Right ventricle myocardium superior (tissue), 1 donor: ENCODE results near the gene UBL3. TPM values are rescaled to one million over a fixed set of nuclear protein-coding genes. Genes with fewer than 3 reads are reported as not detected.

ENCODE experiments used
- ATAC-seq: fragments of 200-7000 bp; cut with Tn5 transposase; one replicate; pipeline ENCODE4 v1.9.1; 2020; ENCODE audit warnings: mild to moderate bottlenecking; ENCODE audit not compliant: poor library complexity
- DNase-seq: peaks from one replicate; pipeline ENCODE4 v3.0.0-alpha.2; 2020
- intact Hi-C: fragments of 100-400 bp; cut with DNase I; formaldehyde crosslinking; loops from one replicate; pipeline ENCODE4 v1.11.2; 2022
- total RNA-seq: library from RNA; stranded (reverse); fragmentation: NEBNext Ultra II Directional; extraction: Animal tissue kit (Norgen Biotek cat#: 25700); gene quantifications from one replicate; pipeline ENCODE4 v1.2.1, GENCODE V29; 2021
- donor health status: DM: no; HTN: yes; CAD: no; lungs with severe emphysema.

UBL3 gene
- total RNA-seq, 1 donor from 2014 or later = 21.1 TPM

GRCh38 chr13:29859971-29860370 is 9.6 kb upstream of the UBL3 start:
- ATAC-seq (no peak), DNase-seq (no peak)
- intact Hi-C loops = no loop called here

DNA sequence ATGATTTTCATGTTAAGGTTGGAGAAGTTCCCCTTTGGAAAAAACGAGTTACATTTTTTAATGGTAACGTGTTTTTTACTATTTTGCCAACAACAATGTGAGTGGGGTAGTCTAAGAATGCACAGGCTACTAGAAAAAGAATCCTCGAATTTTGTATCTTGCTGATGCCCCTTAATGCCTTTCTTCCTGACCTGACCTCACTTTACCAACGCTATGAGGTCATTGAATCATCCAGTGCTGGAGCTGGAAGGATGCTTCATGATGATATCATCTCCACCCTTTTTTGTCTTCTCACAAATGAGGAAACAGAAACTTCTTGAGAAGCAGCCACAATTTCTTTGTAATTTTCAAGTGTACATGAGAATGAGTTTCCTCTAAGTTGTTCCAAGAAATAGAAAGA is 8.2 kb upstream of the UBL3 start:
- DNase-seq (no peak), ATAC-seq (no peak)
- intact Hi-C loops = no loop called here

DNA sequence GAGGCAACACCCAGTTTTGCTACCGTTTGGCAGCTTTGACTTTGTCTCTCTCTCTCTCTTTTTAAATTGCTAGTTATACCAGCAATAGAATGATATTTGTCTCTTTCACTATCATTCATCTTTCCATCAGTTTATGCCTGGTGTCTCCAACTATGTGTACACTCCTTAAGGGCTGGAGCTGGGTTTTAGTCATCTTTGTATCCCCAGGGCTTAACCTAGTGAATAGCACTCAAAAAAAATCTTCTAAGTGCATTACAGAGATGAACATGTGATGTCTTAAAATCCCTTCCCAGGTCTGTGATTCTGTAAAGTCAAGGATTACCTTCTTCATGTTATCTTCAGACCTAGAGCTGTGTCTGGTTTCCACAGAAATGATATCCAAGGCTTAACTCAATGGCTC is 7.8 kb upstream of the UBL3 start:
- ATAC-seq = no peak
- intact Hi-C loops = no loop called here

GRCh38 chr13:29857085-29857484 is 6.7 kb upstream of the UBL3 start:
- ATAC-seq (no peak), DNase-seq (no peak)
- intact Hi-C loops = no loop called here

More for the DNA sequence above, 7.8 kb upstream of the UBL3 start:
- no peak for DNase-seq

- DNase-seq (no peak), ATAC-seq (no peak)
- intact Hi-C loops = no loop called here
Observed at GRCh38 chr13:29856426-29856825, 6.0 kb upstream of the UBL3 start.

DNA sequence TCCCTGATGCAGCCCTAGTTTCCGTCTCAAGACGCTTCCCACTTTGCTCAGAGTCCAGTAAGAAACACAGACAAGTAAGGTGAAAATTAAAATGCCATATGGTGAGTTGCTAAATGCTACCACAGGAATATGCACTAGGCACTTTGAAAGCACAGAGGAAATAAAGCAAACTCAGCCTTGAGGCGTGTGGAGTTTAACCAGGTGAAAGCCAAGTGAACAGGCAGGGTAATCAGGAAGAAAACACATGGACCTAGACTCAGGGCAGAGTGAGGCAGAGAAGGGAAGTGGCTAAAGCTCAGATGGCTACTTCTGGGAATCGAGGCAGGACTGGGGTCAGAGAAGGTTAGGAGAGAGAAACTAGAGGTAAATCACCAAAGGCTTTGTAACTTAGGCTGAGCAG is 5.4 kb upstream of the UBL3 start:
- ATAC-seq = no peak
- intact Hi-C loops = no loop called here

GRCh38 chr13:29855009-29855408 is 4.6 kb upstream of the UBL3 start:
- DNase-seq (no peak), ATAC-seq (no peak)
- intact Hi-C loops = no loop called here

More for the DNA sequence above, 5.4 kb upstream of the UBL3 start:
- DNase-seq = no peak

GRCh38 chr13:29853131-29853530 is 2.7 kb upstream of the UBL3 start:
- ATAC-seq (no peak), DNase-seq (no peak)
- intact Hi-C loops = loop anchor here (5.0 kb wide), 1 partner anchor 259 kb away; no protein-coding TSS in a partner anchor

DNA sequence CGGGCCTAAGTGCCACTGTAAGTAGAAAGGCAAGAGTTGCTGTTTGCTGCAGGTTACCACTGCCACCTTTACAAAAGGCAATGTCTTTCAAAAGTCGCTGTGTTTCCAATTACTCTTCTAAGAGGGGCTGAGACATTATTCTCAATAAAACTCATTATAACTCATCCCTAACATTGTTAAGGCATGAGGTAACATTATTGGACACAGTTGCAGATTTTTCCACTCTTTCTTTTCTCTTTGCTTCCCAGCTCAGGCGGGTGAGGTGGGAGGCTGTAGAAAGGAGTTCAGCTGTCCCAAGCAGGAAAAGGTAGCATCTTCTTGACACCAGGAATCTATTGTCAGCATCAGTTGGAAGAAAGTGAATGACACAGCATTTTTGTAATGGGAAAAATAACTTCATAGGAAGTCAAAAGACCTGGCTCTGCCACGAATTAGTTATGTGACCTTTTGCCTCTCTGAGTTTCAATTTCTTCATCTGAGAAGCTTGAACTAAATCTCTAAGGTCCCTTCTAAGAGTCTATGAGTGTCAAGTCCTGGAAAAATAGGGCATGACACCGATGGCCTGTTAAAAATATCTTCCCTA is 2.1 kb upstream of the UBL3 start:
- ATAC-seq (no peak), DNase-seq (no peak)
- intact Hi-C loops = loop anchor here (5.0 kb wide), 1 partner anchor 260 kb away; no protein-coding TSS in a partner anchor

DNA sequence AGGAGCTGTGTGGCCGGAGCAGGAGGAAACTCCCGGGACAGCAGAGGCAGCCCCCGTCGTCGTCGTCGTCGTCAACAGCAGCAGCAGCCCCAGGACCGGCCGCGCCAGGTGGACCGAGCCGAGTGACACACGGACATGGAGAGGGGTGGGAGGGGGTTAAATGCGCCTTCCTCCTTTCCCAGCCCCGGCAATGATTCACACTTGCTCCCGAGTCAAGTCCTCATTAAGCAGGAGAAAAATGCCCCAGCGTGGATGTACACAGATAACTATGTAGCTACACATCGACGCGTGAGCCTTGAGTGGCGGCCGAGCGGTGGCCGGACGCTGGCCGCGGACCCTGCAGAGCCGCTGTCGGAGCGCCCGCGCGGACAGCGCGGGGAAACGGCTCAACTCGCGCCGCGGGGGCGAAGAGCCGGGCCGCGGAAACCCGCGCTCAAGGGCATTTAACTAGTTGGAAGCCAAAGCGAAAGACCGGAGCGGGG is 645 bp downstream of the UBL3 start:
- DNase-seq (peak; percentile 75), ATAC-seq (peak; percentile 56)
- intact Hi-C loops = loop anchor here (5.0 to 10.0 kb wide), 3 partner anchors 77 to 345 kb away; no protein-coding TSS in a partner anchor

DNA sequence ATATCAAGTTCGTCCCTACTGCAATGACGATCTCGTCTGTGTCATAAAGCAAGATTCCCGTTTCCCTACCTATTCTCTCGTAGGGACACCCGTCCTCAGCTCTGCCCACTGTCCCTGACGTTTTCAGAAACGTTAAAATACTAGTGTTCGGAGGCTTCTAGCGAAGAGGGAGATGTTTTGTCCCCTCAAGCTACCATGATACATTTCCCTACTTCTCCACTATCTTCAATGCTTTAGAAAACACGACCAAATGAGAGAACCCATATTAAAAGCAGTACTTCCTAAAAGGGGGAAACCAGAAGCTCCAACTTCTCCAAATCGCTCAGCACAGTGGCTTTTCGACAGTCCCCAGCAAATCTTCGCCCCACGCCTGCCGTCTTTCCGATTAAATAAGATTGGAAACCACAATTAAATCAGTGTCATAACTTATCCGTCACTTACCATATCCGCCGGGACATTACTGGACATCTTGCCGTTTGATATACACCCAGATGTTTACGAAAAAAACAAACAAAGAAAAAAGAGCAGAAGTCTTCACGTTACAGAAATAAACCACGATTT is 1.3 kb downstream of the UBL3 start:
- DNase-seq (peak; percentile 42), ATAC-seq (peak; percentile 0)
- intact Hi-C loops = loop anchor here (5.0 to 10.0 kb wide), 2 partner anchors 77 to 344 kb away; no protein-coding TSS in a partner anchor

- ATAC-seq = no peak
- intact Hi-C loops = loop anchor here (5.0 to 10.0 kb wide), 2 partner anchors 75 to 343 kb away; no protein-coding TSS in a partner anchor
- DNase-seq = no peak
Observed at GRCh38 chr13:29847501-29847983, 2.9 kb downstream of the UBL3 start.

DNA sequence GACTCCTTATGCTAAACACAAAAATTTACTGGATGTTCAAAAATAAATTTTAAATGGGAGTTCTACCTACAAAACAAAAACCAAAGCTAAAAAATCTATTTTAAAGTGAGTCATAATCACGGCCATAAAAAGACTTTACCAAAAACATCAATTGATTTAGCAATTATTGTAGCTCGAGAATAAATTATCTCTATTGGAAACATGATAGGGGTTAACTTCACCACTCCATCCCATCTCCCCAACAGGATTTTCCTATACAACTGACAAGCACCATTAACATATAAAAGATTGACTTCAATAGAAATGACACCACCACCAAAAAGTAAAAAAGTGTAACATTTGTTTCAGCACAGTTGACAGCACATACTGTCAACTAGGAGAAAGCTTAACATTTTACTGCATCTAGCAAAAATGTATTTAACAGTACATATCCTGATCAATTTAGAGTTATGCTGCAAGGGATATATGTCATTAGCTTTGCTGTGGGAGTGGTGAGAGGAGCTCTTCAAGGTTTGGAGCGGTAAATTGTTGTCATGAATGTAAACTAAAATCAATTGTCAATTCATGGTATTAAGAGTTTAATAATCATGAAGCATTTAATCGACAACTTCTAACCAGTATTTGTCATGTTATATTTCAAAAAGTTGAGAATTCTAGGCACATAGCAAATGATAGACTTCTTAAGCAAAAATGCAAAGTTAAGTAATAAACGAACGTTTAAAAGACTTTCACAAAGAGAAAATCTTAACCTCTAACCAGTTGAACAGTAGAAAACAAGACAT is 3.8 kb downstream of the UBL3 start:
- DNase-seq = no peak
- intact Hi-C loops = loop anchor here (5.0 to 10.0 kb wide), 2 partner anchors 74 to 342 kb away; no protein-coding TSS in a partner anchor
- ATAC-seq = no peak

DNA sequence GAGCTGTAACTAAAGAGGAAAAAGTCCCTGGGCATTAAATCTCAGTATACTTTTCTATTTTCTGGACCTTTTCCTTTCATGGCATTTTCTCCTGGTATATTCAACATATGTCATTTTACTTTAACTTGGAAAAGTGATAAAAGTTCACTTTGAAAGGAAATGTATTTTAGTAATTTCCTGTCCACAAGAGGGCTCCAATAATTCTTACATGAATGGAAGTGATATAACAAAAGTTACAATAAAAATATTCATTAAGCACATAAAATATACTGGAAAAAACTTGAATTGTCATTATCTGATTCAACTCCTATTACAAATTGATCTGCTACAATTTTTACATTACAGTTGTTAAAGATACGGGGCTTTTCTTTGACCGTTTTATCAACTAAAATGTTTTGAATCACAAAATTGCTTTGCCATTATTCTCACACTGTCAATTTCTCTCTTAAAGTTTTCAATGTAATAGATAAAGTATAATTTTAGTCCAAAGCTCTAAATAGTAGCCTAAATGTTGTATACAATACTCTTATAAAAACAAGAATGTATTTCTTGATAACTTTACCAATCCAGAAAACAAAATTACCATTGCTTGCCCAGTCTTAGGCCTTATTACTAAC is 4.9 kb downstream of the UBL3 start:
- no peak for ATAC-seq
- no peak for DNase-seq
- intact Hi-C loops = loop anchor here (5.0 to 10.0 kb wide), 2 partner anchors 73 to 341 kb away; no protein-coding TSS in a partner anchor

GRCh38 chr13:29844441-29844840 is 6.0 kb downstream of the UBL3 start:
- intact Hi-C loops = loop anchor here (10.0 kb wide), 1 partner anchor 340 kb away; no protein-coding TSS in a partner anchor
- ATAC-seq = no peak

DNA sequence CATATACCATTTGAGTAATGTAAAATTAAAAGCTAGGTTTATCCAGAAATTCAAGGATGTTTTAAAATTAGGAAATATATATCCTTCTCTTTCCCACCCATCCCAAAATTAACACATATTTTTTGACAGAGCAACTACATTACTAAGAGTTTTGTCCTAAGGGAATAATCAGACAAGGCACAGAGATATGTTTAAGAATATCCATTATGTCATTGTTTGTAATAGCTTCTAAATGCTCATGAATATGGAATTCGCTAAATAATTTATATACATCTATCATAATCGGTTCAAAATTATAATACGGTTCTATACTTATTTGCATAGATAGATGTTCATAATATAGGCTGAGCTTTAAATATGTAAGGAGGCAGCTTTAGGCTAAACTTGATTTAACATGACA is 9.8 kb downstream of the UBL3 start:
- intact Hi-C loops = loop anchor here (10.0 kb wide), 1 partner anchor 336 kb away; no protein-coding TSS in a partner anchor
- no peak for ATAC-seq
- no peak for DNase-seq

More at GRCh38 chr13:29844441-29844840, 6.0 kb downstream of the UBL3 start:
- DNase-seq = no peak

- ATAC-seq (no peak), DNase-seq (no peak)
- intact Hi-C loops = no loop called here
Observed at GRCh38 chr13:29835280-29836061, 14.9 kb downstream of the UBL3 start.

DNA sequence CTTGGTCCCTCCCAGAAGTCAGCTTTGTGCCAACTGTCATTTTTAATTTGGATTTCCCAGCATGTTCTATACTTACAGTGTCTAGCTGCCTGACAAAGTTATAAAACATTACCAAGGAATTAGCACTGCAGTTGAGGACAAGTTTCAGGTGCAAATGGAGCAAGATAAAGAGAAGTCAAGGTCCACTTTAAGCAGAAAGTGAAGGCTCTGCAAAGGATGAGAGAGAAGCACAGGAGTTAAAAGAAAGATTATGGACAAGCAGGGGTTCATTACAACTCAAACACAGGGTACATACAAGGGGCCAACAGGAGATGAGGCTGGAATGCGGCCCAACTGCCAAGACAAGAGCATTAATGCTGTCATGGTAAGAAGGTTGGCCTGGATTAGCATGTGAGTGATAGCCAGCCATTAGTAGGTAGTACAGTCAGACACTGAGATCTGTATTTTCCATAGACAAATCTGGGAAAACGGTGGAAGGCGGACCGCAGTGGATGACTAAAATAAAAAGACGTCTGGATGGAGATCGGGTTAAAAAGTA is 17.6 kb downstream of the UBL3 start:
- ATAC-seq (no peak), DNase-seq (no peak)
- intact Hi-C loops = no loop called here
